H1 (cell line): ENCODE data around the gene OR2V1. TPM values are rescaled to one million over a fixed set of nuclear protein-coding genes. Genes with fewer than 3 reads are reported as not detected.

ENCODE experiments used
- MAFK ChIP-seq: IDR thresholded peaks from 2 replicates; pipeline ENCODE4 v1.6.1; 2012; ENCODE audit warnings: low read depth, mild to moderate bottlenecking, improper control_type of control experiment, low read length
- POLR2A ChIP-seq, 2 experiments: IDR thresholded peaks; 1 replicate in 1 of 2; 2 replicates in 1 of 2; pipeline ENCODE4 v1.6.1; 2011; ENCODE audit warnings: low read depth in 2 of 2, low read length in 2 of 2, mild to moderate bottlenecking in 2 of 2; ENCODE audit errors: control extremely low read depth in 1 of 2
- polyA plus RNA-seq, 7 experiments: library from polyadenylated mRNA; depleted of rRNA in 3 of 7; stranded (reverse) in 5 of 7; unstranded in 2 of 7; fragments of >200 nt in 5 of 7; fragments of 200-250 nt in 2 of 7; gene quantifications; 1 replicate in 5 of 7; 2 replicates in 1 of 7; 4 replicates in 1 of 7; pipeline versions ENCODE4 v1.2.1 to v1.2.3, GENCODE V29; 2011 to 2013; ENCODE audit warnings: missing spikeins in 2 of 7, mixed read lengths in 2 of 7
- total RNA-seq: library from RNA; stranded (reverse); fragmentation: NEBNext Ultra II Directional; extraction: Animal tissue kit (Norgen Biotek cat#: 25700); gene quantifications from 2 replicates; pipeline ENCODE4 v1.2.1, GENCODE V29; 2021

The OR2V1 gene
- total and polyA plus RNA-seq, 2 of the 8 experiments (the other 6 are each of a cell fraction or from before 2014, with no cell fraction given) = not detected

DNA sequence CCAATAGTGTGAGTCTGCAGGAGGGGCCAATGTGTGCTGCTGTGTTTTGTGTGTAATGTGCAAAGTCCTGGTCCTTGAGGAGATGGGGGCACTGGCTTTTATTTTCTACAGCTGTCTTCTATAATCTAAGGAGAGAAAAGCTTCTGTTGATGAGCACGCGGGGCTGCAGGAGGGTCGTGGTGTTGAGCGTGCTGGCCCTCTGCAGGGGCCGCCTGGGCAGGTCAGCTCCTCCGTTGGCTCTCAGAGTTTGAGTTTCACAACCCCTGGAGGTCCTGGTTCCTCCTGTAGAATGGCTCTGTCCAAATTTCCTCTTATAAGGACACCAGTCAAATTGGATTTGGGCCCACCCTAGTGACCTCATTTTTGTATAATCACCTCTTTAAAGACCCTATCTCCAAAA is 12.6 kb downstream of the OR2V1 start (continued):
- TF ChIP-seq POLR2A (IDR thresholded peaks at IDR 0.05; ENCODE audit: control extremely low read depth in 1 of 2, low read depth in 2 of 2, low read length in 2 of 2) = no peak
- TF ChIP-seq MAFK = no peak
